C1 segment of cervical spinal cord (tissue), 14 donors: ENCODE measurements around the gene FAT2.

Source experiments
- DNase-seq, 14 donors: peaks; one replicate each; lab custom pipeline; 2025; lab: John Stamatoyannopoulos, UW

FAT2 gene

DNA sequence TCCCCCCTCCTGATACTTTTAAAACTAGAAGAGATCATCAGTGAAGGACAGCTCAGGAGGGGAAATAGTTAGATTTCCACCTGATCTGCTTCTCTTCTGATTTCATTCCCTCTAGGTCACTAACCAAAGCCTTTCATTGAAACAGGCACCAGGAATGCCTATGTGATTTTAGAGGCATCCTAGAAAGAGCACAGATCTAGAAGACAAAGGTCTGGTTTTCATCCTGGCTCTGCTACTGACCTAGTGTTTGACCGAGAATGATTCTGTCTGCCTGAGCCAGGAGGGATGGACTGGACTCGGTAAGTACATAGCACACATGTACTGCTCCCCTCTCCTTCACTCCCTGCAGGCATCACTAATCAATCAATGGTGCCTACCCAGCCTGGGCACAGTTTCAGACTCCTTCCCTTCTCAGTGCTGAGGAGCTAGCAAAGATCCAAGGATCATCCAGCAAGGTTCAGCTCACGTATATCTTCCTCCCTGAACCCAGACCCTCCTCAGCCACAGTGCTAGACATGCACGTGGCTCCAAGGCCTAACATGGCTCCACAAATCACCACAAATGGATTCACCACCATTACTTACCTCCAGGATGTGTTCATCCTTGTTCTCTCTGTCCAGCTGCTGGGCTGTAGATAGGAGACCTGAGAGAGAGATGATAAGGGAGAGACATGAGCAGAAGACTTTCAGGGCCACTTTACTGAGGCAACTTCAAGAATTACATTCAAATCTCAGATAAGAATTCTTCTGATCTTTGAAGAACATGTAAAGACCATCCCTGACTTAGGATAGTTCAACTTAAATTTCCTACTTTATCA lies 35.2 kb downstream of the FAT2 start:
- no peak for DNase-seq

DNA sequence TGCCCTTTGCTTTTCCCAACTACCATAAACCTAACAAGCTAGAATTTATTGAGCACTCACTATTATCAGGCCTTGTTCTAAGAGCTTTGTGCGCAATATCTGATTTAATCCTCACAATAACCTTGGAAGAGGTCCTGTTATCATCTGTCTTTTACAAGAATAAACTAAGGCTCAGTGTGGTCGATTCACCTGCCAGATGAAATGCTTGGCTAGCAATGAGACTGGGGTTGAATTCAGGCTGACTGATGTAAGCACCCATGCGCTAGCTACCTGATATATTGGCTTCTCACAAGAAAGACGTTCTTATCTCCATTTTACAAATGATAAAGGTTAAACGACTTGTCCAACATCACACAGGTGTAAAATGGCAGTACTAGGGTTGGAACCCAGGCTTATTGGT lies 37.4 kb downstream of the FAT2 start:
- no peak for DNase-seq

DNA sequence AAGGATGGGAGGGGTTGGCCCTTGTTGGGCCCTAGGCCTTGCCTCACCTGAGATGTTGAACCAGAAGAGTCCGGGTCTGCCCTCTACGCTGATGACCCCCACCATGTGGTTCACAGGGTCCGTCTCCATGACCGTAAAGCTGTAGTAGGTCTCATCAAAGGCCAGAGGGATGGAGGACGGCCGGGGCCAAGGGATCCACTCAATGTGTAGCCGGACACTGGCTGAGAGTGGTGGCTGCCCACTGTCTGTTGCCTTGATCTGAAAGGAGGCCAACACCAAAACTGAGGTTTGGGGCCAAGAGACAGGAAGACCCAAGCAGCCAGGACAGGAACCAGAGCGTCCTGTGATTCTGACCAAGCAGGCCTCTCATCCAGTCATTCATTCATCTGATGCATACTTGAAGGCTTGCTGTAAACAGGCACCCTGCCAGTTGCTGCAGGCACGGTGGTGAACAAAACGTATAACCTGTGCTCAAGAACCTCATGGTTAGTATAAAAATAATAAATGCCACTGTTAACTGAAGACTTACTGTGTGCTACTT lies 37.9 kb downstream of the FAT2 start:
- peak in 1 of 14 donors; percentile 60 for DNase-seq

DNA sequence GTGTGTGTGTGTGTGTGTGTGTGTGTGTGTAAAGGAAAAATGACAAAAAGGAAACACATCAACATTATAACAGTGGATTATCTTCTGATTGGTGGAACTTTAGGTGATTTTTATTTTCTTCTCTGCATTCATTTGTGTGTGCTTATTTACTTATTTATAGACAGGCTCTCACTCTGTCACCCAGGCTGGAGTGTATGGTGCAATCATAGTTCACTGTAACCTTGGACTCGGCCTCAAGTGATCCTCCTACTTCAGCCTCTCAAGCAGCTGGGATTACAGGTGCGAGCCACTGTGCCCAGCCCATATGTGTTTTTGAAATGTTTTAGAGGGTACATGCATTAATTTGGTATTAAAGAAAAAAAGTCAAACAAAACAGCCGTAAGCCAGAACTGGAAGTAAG lies 39.1 kb downstream of the FAT2 start:
- no peak for DNase-seq

DNA sequence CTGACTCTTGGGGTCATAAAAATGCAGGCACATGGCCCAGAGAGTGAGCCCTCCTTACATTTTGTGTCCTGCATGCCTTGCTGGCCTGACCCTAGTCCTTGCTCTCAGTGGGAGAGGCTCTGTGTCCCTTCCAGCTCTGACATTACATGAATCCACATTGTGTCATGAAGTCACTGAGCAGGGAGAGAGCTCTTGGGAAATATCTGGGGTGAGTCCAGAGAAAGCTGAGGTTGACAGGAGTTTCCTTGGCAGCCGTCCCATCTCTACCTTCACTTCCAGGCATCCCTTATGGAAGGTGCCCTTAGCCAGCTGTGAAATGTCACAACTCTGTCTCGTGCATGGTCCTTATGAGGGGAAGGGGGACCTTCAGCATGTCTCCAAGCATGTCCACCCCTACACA lies 41.0 kb downstream of the FAT2 start:
- no peak for DNase-seq

DNA sequence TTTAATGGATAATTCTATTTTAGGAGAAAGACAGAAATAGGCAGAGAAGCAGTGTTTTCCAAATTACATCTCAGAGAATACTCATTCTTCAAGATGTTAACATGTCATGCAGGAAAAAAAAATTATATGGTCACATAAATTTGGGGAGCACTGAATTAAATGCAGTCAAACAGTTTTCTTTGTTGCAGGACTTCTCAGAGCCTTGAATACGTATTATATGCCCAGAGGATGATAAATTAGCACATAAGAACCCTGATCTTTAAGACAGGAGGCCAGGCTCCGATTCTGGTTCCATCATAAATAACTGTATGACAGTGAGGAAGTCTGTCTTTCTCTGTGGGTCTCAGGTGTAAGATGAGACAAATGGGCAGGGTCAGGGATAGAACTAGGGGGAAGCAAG lies 41.4 kb downstream of the FAT2 start:
- DNase-seq, result no peak

DNA sequence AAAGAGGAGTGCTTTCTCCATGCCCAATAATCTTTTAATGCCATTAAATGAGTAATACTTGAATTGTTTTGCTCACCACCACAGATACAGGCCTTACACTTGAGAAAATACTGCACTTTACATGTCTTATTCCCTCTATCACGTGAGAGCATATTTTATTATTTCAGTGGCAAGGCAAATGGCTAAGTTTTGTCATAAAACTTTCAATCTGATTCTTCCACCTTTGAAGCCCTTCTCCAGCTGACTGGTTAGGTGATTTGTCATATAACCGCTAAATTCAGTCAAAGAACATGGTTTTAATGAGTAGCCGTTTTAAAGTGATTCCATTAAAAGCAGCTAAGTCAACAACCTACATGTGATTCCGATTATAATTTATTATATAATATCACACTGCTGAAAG lies 43.8 kb downstream of the FAT2 start:
- no peak for DNase-seq

DNA sequence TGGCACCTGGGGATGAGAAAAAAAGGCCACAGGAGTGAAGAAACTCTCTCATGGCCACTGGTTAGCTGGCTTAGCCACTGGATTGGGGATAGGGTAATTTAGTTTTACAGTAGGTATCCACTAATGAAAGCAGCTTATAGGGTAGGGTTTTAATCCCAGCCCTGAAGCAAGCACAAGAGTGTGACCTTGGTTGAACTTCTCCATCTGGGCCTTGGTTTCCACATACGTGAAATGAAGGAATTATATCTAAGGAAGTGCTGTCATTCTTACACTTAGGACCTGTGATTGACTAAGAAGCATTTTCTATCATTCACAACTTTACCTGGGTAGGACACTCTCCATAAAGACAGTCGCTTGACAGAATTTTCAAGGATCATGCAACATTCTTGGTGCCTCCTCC lies 49.6 kb downstream of the FAT2 start:
- no peak for DNase-seq
